HL-60/S4 treated with phorbol 12-myristate 13-acetate at 8.2 ng/mL for 4 days and 3 days (cell line): ENCODE results near the gene KLRK1.
"Not testable (repeated sequence)": the region's sequence is repeated elsewhere in the genome, so short reads cannot be mapped to it uniquely, and the experiment has no call there.

Source experiments
- in situ Hi-C: fragments of 300-500 bp; cut with MboI; formaldehyde crosslinking; loops from 2 replicates; pipeline ENCODE4 v1.15.0; 2022; ENCODE audit warnings: low sequenced_read_pairs

Gene KLRK1

DNA sequence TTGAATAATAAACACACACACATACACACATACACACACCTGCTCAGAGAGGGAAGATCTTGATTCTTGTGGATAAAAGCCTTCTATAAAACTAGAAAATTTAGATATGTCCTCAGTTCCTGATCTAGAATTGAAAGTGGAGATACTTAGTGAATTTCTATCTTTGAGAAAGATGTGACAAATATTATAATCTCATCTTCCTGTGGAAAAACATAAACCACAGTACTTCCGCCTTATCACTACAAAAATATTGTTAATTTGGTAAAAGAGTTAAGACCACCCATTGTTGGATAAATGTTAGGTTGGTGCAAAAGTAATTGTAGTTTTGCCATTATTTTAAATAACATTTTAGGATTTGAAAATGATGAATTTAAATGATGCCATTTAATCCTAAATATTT is at the start of gene KLRK1:
Gene KLRK1 (minus strand): TSS at position 138 of the 400 bp plus-strand sequence. CDS start 1,231 bp downstream, outside the sequence.
- in situ Hi-C loops: no loop called here

DNA sequence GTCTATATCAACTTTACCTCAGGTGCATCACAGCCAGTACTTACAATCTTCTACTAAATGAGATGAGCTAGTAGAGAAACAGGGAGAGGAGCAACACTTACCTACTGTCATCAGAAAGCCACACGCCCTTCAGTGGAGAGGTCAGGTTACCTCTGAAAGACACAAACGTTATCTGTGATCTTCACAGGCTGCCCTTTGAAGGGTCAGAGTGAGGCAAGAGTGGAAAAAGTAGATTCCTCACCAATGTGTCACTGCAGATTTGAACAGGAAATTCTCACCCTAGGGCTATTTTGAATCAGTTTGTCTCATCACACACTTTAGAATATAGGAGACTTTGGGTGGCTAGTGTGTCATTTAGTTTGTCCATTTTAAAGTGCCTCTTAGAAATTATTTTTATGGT is 47.8 kb upstream of the KLRK1 start:
- in situ Hi-C loops: not testable (repeated sequence)

DNA sequence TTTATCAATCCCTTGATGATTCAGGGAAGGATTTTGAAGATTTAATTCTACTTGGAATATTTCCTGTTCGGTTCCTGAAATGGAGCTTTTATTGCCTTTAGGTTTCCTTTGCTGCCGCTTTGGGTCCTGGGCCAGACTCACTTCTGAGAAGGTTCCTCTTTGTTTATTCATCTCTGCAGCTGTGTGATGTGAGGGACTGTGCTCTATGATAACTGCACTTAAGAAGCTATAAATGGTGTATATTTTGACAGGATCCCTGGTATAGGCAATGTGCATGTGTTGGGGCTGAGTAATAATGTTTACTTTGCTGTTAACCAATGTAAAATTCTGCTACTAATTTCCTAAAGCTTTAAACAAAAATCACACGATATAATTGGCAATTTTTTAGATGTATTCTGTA is 46.0 kb upstream of the KLRK1 start, which contains the start of gene KLRC2:
Gene KLRC2 (minus strand): TSS at position 195 of the 400 bp plus-strand sequence. CDS start 24 bp downstream, at position 171.
- in situ Hi-C loops: not testable (repeated sequence)

DNA sequence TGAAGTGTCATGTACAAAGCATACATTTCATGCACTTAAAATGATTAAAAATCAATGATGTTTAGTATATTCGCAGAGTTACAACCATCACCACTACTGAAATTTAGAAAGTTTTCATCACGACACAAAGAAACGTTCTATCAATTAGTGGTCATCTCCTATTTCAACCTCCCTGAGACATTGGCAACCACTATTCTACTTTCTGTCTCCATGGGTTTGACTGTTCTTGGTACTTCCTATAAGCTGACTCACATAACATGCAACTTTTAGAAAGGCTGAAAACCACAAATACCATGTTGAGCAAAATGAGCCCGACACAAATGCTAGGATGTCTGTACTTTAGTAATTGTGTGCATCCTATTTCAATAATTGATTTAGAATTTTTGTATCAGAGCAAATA is 40.8 kb upstream of the KLRK1 start:
- in situ Hi-C loops: not testable (repeated sequence)

DNA sequence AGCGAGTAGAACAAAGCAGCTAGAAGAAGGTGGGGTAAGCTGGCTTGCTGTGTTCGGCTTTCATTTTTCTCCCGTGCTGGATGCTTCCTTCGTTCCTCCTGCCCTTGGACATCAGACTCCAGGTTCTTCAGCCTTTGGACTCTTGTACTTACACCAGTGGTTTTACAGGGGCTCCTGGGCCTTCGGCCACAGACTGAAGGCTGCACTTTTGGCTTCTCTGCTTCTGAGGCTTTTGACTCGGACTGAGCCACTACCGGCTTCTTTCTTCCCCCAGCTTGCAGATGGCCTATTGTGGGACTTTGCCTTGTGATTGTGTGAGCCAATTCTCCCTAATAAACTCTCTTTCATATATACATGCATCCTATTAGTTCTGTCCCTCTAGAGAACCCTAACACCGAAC is 36.1 kb upstream of the KLRK1 start:
- in situ Hi-C loops: not testable (repeated sequence)

DNA sequence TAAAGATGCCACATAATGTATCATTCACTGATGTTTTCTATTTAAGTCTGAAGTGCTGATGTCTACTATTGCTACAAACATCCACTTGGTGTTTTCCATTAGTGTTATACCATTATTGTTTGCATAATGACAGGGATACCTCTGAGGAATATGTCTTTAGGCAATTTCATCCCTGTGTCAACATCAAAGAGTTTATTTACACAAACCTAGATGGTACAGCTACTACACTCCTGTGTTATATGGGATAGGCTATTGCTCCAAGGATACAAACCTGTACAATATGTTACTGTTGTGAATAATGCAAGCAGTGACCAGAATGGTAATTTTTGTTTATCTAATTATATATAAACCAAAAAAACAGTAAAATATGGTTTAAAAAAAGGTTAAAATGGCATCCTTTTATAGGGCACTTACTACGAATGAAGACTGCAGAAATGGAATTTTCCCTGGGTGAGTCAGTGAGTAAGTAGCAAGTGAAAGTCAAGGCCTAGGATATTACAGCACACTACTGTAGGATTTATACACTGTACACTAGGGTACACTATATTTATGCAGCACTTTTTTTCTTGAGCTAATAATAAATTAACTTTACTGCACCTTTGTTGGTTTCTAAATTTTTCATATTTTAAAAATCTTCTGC is 34.5 kb upstream of the KLRK1 start:
- in situ Hi-C loops: not testable (repeated sequence)

DNA sequence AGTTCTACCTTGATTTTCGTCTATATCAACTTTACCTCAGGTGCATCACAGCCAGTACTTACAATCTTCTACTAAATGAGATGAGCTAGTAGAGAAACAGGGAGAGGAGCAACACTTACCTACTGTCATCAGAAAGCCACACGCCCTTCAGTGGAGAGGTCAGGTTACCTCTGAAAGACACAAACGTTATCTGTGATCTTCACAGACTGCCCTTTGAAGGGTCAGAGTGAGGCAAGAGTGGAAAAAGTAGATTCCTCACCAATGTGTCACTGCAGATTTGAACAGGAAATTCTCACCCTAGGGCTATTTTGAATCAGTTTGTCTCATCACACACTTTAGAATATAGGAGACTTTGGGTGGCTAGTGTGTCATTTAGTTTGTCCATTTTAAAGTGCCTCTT is 32.3 kb upstream of the KLRK1 start:
- in situ Hi-C loops: not testable (repeated sequence)

DNA sequence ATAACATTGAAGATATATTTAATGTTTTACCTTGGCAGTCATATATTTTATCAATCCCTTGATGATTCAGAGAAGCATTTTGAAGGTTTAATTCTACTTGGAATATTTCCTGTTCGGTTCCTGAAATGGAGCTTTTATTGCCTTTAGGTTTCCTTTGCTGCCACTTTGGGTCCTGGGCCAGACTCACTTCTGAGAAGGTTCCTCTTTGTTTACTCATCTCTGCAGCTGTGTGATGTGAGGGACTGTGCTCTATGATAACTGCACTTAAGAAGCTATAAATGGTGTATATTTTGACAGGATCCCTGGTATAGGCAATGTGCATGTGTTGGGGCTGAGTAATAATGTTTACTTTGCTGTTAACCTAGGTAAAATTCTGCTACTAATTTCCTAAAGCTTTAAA is 30.5 kb upstream of the KLRK1 start, which contains the start of gene KLRC3:
Gene KLRC3 (minus strand): TSS at position 262 of the 400 bp plus-strand sequence. CDS start 45 bp downstream, at position 217.
- in situ Hi-C loops: not testable (repeated sequence)

DNA sequence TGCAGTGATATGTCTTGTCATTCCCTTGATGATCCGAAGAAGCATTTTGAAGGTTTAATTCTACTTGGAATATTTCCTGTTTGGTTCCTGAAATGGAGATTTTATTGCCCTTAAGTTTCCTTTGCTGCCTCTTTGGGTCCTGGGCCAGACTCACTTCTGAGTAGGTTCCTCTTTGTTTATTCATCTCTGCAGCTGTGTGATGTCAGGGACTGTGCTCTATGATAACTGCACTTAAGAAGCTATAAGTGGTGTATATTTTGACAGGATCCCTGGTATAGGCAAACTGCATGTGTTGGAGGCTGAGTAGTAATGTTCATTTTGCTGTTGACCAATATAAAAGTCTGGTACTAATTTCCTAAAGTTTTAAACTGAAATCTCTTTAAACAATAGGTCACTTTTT is 19.6 kb upstream of the KLRK1 start, which contains the start of gene KLRC4:
Gene KLRC4 (minus strand): TSS at position 366 of the 400 bp plus-strand sequence. CDS start 182 bp downstream, at position 184.
- in situ Hi-C loops: no loop called here

DNA sequence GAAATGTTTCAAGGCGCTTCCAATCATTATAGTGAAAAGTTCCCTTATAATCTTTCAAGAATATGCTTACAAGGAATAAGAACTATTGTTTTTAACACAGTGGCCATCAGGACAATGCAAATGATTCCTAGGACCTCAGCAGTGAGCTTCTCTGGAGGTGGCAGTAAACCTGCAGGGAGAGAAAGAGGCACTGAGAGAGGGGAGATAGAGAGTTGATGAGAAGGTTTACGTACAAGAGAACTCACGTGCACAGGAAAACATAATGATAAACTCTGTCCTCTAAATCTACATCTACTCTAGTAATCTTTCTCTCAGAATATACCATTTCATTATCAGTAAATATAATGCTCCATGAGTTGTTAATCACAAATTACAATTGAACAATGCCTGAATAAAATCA is 19.0 kb upstream of the KLRK1 start:
- in situ Hi-C loops: no loop called here

DNA sequence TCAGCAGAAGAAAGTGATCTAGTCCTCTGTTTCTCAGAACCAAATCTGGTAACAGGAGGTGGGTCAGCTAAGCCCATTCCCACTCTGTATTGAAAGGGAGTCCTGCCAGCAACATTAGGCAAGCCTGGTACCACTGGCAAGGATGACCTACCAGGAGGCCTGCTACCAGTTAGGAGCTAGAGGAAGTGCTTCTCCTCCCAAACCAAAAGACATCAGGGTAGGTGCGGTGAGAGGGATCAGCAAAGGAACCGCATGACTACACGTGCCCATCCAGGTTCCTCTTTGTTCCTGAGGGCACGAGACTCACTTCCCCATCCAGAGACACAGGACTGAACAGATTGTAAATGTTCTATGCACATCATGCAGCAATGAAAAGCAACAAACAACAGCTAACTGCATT is 16.9 kb upstream of the KLRK1 start:
- in situ Hi-C loops: no loop called here

DNA sequence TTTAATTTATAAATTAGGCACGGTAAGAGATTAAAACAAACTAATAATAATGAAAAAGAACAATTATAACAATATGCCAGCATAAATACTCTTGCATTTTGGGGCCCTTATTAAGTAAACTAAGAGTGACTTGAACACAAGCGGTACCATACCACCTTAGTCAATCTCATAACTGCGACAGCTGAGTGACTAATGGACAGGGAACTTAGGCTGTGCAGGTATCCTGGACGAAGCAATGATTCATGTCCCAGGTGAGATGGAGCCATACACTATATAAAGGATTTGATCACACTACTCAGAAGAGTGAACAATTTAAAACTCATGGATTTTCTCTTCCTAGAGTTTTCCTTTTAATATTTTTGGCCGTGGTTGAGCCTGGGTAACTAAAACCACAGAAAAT is 15.5 kb upstream of the KLRK1 start:
- in situ Hi-C loops: no loop called here

DNA sequence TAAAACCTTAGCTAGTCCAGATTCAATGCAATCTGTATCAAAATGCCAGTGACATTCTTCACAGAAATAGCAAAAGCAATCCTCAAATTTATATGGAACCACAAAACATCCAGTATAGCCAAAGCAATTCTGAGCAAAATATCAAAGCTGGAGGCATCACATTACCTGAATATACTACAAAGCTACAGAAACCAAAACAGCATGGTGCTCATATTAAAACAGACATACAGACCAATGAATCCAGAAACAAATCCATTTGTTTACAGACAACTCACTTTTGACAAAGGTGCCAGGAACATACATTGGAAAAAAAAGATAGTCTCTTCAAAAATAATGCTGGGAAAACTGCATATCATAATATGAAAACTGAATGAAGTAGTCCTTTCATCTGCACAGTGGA is 15.0 kb upstream of the KLRK1 start:
- in situ Hi-C loops: no loop called here

DNA sequence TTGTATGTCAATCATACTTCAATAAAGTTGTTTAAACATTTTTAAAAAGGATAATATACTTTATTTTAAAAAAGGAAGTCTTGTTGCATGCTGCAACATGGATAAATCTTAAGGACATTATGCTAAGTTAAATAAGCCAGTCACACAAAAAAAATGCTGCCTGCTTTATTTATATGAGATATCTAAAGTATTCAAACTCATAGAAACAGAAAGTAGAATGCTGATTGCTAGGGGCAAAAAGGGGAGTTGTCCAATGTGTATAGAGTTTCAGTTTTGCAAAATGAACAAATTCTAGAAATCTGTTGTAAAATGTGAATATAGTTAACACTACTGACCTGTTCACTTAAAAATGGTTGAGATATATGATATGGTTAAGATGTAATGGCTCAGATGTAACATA is 11.0 kb upstream of the KLRK1 start:
- in situ Hi-C loops: no loop called here

DNA sequence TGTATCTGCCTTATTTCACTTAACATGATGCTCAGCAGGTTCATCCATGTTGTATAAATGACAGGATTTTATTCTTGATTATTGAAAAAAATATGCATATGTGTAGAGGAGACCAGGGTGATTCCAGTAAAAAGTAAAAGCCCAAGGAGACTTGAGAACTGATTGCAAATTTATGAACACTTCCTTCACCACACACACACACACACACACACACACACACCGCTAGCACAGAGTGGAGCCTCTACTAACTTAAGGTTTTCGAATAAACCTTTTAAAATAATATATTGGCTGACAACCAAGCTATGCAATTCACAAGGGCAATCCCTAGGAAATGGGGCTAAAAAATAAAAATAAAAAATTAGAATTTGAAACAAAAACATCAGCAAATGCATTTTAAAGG is 8.3 kb upstream of the KLRK1 start:
- in situ Hi-C loops: no loop called here

DNA sequence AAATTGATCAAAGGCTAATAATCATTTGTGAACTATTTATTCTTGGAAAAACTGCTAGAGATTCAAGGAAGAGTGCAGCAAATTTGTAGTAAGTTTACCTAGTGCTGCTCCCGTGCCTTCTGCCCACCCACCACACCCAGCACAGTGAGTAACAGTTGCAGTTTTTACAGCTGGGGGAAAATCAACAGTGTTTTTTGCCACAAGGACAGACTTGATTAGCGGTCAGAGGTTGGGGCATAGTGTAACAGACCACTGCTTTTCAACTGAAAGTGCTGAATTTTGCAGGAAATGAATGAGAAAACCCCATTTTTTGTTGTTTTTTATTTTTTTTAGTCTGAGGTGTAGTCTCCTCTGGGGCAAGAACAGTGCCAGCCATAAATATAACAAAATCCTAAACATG is 7.5 kb upstream of the KLRK1 start:
- in situ Hi-C loops: no loop called here

DNA sequence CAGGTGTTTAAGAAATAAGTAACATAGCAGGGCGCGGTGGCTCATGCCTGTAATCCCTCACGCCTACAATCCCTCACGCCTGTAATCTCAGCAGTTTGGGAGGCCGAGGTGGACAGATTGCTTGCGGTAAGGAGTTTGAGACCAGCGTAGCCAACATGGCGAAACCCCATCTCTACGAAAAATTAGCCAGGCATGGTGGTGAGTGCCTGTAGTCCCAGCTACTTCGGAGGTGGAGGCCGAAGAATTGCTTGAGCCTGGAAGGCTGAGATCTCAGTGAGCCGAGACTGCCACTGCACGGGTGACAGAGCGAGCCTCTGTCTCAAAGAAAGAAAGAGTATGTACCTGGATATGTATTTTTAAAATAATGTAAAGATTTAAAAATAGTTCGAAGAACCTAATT is 6.3 kb upstream of the KLRK1 start:
- in situ Hi-C loops: not testable (repeated sequence)

DNA sequence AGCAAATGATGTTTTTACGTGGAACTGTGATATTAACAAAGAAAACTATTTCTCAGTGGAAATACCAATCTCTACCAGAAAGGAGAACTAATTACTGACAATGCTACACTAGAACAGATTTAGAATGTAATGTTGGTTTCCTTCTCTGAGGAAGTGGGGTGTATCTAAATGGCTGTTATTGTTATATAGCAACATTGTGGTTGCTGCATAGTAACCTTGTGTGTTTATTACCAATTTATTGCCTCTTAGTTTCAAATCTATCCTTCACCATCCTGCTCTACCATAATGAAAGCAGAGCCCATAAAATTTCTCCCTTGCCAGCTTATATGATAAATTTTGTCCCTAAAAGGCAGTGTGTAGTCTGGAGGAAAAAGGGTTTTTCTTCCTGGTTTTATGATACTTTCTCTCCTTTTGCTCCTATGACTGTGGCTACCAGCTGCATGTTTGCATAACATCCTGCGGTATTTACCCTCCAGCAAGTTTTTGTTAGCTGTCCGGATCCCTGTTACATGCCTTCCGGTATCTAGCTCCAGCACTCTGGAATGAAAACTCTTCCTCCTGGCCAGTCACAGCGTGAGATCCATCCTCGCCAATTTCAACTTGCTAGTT is 5.7 kb upstream of the KLRK1 start:
- in situ Hi-C loops: no loop called here

DNA sequence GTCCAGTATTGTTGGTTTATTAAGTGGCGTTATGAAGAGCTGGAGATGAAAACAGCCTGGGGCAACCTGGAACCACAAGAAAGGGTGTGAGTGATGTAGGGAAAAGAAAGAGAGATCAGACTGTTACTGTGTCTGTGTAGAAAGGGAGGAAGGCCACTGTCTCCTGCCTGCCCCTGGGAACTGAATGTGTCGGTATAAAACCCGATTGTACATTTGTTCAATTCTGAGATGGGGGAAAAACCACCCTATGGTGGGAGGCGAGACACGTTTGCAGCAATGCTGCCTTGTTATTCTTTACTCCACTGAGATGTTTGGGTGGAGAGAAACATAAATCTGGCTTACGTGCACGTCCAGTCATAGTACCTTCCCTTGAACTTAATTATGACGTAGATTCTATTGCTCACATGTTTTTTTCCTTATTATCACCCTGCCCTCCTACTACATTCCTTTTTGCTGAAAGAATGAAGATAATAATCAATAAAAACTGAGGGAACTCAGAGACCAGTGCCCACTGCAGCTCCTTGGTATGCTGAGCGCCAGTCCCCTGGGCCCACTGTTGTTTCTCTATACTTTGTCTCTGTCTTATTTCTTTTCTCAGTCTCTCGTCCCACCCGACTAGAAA is 4.8 kb upstream of the KLRK1 start:
- in situ Hi-C loops: not testable (repeated sequence)

DNA sequence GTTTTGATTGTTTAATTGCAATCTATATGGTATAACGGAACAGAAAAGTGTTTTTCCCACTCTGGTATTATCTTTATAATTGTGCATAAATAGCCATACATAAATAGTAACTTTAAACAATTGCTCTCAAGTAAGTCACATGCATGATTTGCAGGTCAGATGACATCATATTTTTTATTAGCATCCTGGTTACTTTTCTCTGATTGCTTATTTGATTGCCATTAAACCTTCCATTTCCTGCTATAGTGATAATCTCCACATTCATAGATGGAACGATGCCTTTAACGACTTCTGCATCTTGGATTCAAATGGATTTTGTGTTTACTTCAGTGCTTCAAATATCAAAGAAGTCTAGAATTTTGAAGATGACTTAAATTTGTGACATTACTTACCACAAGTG is 3.5 kb upstream of the KLRK1 start:
- in situ Hi-C loops: no loop called here

DNA sequence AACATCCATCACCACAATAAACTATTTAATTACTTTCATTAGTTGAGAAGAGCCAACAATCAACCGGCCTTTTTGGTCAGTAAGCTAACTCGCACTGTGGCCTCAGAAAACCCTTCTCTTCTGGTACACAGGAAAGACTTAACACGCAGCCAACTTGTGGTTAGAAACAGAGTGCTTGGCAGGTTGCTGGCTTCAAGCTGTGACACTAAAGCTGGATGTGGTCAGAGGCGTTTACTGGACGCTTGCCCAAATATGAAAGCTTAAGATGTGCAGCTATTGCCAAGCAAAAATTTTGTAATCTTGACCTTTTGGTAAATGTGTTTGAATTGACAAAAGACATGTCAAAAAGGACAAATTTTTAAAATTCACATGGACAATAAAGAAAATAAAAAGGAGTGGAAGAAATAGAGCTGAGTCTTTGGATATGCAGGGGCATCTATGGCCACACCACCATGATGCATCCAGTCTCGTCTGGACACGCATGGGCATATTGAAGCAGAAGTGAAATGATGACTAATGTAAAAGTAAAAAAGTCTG is 2.6 kb upstream of the KLRK1 start:
- in situ Hi-C loops: no loop called here

DNA sequence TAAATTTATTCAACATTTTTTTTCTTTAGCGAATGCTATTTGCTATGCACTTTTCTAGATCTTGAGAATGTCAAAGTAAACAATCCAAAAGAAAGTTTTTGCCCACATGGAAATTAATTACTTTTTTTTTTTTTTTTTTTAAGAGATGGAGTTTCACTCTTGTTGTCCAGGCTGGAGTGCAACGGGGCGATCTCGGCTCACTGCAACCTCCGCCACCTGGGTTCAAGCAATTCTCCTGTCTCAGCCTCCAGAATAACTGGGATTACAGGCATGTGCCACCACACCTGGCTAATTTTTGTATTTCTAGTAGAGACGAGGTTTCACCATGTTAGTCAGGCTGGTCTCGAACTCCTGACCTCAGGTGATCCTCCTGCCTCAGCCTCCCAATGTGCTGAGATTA is 1.1 kb upstream of the KLRK1 start:
- in situ Hi-C loops: not testable (repeated sequence)
